GM18873 (cell line): Measurements from ENCODE around the gene OLIG2.

ENCODE experiments used
- ATAC-seq: cut with Tn5 transposase; IDR thresholded peaks from one replicate; pipeline ENCODE4 v1.9.1; 2021; ENCODE audit warnings: mild to moderate bottlenecking, moderate library complexity, moderate number of reproducible peaks; ENCODE audit not compliant: unreplicated experiment, low FRiP score

Gene OLIG2

DNA sequence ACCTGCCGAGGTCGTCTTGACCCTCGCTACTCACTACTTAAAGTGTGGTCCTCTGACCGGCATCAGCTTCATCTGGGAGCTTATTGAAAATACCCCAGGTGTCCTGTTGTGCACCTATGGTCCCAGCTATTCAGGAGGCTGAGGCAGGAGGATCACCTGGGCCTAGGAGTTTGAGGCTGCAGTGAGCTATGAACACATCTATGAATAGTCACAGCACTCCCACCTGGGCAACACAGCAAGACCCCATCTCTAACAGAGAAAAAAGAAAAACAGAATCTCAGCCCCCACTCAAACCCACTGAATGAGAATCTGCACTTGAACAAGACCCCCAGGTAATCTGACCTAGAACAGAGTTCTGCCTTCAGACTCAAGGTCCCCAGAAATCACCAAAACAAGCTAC is 35.5 kb downstream of the OLIG2 start:
- ATAC-seq = no peak

DNA sequence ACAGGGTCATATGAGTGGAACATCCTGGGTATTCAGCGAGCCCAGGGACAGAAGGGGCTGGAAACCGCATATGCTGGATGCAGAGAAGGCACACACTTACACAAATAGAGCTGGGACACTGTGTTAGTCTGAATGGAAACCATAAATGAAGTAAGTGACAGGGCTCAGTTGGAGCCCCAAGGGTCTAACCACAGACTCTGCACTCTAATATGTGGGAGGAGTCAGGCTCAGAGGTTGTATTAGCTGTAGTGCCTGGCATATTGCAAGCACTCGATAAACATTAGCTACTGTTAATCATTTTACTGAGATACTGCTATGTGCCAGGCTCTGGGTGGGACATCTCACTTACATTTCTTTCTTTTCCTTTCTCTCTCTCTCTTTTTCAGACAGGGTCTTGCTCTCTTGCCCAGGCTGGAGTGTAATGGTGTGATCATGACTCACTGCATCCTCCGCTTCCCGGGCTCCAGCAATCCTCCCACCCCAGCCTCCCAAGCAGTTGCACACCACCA is 37.7 kb downstream of the OLIG2 start:
- no peak for ATAC-seq

GRCh38 chr21:33063907-33064622 is 38.3 kb downstream of the OLIG2 start:
- no peak for ATAC-seq

DNA sequence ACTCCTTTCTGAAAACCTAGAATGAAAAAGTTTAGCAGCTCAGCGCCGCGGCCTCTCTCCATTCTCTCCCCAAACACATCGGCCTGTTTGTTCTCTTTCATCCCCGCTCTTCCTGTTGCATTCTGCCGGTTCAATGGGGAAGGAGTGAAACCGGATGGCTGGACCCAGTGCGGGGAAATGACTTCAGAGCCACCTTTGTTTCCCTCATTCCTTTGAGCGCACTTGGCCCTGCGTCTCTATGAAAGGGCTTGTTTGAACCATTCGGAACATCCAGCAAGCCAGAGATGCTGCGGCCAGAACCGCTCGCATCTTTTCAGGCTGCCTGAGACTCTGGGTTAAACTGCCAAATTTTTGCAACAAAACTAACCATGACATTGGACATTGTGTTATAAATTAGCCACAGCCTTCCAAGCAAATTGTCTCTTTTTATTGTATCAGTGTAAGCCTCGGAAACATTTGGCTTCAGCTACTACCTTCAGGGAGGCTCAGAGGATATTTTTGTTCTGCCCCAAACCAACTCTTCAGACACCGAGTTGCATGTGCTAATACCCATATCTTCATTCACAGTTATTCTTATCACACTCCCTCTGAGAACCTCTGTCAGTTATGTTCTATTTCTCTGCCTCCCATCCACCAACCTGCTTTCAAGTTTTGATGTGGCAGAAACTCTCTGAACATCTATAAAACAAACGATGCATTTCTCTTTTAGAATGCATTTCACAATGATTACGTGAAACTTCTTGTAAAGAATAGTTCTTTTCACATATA is 39.1 kb downstream of the OLIG2 start:
- ATAC-seq = no peak

GRCh38 chr21:33067043-33067442 is 41.3 kb downstream of the OLIG2 start:
- no peak for ATAC-seq

DNA sequence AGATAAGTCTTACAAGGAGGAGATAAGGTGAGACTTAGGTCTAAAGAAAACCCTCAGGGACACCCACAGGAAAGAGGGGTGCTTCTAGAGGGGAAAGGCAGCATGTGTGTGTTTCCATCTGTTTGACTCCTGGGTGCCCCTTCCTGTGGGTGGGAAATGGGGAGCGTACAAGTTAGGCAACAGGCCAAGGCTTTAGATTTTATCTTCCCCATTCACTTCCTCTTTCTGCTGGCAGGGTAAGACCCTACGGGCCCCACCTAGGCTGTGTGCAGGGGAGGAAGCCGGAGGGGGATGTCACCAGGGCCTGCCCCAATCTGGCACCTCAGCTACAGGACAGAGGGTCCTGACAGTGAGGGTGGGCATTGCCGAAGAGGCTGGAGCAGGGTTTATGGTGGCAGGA is 41.7 kb downstream of the OLIG2 start:
- no peak for ATAC-seq

- no peak for ATAC-seq
Measured at GRCh38 chr21:33069243-33069642, 43.5 kb downstream of the OLIG2 start.

DNA sequence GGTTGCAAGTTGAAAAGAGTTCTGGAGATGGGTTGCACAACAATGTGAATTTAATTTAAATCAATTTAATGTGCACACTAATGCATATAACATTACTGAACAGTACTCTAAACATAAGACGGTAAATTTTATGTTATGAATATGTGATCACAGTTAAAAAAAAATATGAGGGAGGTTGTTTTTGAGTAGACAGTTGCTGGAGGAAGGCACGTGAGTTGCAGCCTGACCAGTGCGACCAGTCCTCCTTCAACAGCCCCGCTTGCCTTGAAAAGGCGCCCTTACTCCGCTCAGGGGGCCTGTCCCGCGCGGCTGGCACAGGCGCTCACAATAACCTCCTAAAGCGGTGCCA is 43.9 kb downstream of the OLIG2 start:
- no peak for ATAC-seq

GRCh38 chr21:33069994-33070743 is 44.4 kb downstream of the OLIG2 start, which contains the start of gene OLIG1:
Gene OLIG1 (plus strand): TSS chr21:33070141. CDS start chr21:33070247, 106 bp downstream.
- ATAC-seq = no peak

- ATAC-seq = no peak
Measured at GRCh38 chr21:33070744-33070997, 44.9 kb downstream of the OLIG2 start.

DNA sequence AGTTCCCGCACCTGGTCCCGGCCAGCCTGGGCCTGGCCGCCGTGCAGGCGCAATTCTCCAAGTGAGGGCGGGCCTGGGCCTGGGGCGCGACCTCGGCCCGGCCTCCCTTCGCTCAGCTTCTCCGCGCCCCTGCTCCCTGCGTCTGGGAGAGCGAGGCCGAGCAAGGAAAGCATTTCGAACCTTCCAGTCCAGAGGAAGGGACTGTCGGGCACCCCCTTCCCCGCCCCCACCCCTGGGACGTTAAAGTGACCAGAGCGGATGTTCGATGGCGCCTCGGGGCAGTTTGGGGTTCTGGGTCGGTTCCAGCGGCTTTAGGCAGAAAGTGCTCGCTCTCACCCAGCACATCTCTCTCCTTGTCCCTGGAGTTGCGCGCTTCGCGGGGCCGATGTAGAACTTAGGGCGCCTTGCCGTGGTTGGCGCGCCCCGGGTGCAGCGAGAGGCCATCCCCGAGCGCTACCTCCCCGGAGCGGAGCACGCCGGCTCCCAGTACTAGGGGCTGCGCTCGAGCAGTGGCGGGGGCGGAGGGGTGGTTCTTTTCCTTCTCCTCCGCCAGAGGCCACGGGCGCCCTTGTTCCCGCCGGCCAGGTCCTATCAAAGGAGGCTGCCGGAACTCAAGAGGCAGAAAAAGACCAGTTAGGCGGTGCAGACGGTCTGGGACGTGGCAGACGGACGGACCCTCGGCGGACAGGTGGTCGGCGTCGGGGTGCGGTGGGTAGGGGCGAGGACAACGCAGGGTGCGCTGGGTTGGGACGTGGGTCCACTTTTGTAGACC is 45.4 kb downstream of the OLIG2 start:
- ATAC-seq = no peak

GRCh38 chr21:33071770-33072306 is 46.1 kb downstream of the OLIG2 start:
- no peak for ATAC-seq

- ATAC-seq = no peak
Measured at GRCh38 chr21:33073636-33074035, 47.9 kb downstream of the OLIG2 start.

- no peak for ATAC-seq
Measured at GRCh38 chr21:33075128-33075527, 49.4 kb downstream of the OLIG2 start.

GRCh38 chr21:33075596-33076195 is 50.0 kb downstream of the OLIG2 start:
- ATAC-seq = no peak

DNA sequence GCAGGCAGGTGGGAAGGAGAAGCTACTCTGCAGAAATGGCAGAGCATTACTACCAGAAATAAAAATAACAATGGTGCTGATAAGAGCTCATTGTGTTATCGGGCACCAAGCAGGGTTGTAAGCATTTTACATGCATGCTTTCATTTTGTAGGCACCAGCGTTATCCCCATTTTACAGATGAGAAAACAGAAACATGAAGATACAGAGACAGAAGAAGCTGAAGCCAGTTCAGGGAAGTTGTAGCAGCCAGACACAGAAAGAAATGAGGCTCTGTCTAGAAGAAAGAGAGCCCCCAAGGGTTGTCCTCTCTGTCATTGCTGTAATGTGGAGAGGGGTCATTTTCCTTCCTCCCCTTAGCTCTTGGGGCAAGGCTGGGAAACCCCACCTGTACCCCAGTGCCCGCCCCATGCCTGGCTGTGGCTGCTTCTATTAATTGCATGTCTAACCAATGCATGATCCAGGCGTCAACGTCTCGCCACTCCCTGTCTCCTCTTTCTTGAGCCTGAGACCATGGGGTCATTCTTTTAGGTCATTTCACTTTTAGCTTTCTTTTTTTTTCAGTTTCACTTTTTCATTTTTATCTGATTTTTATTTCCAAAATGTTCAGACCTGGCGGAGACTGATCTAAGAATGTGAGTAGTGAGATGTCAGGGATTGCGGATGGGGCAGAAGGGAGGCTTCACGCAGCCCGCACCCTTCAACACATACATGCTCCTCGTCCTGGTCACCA is 51.0 kb downstream of the OLIG2 start:
- ATAC-seq = no peak
